SK-N-SH treated with all-trans-retinoic acid at 6 μM for 48 hours (cell line): ENCODE results near the gene RPA3.

ENCODE experiments used
- ATAC-seq: fragments of 200-7000 bp; cut with Tn5 transposase; 3 replicates; pipeline ENCODE4 v1.9.1; 2020; ENCODE audit warnings: mild to moderate bottlenecking, moderate library complexity
- ARNTL ChIP-seq: fragments of 450-650 bp; formaldehyde crosslinking; IDR thresholded peaks from 2 replicates; pipeline ENCODE4 v1.5.0; 2020; ENCODE audit warnings: low read depth, mild to moderate bottlenecking, moderate library complexity, borderline replicate concordance
- BACH2 ChIP-seq: fragments of 250-450 bp; sonication (Bioruptor Pico); IDR thresholded peaks from 2 replicates; pipeline ENCODE4 v1.9.0; 2021; ENCODE audit warnings: mild to moderate bottlenecking, borderline replicate concordance
- CREB5 ChIP-seq: fragments of 250-450 bp; sonication (Bioruptor Pico); IDR thresholded peaks from 2 replicates; pipeline ENCODE4 v1.5.1; 2020; ENCODE audit warnings: low read depth, mild to moderate bottlenecking, moderate library complexity
- CSDC2 ChIP-seq: fragments of 250-450 bp; sonication (Bioruptor Pico); IDR thresholded peaks from 2 replicates; pipeline ENCODE4 v1.5.0; 2020; ENCODE audit warnings: mild to moderate bottlenecking, moderate library complexity
- CSRNP3 ChIP-seq: fragments of 250-450 bp; sonication (Bioruptor Pico); IDR thresholded peaks from 2 replicates; pipeline ENCODE4 v1.5.1; 2021; ENCODE audit warnings: mild to moderate bottlenecking, moderate library complexity
- ESRRG ChIP-seq: fragments of 250-450 bp; sonication (Bioruptor Pico); IDR thresholded peaks from 2 replicates; pipeline ENCODE4 v1.6.1; 2021; ENCODE audit warnings: mild to moderate bottlenecking
- GLIS3 ChIP-seq: fragments of 250-450 bp; sonication (Bioruptor Pico); IDR thresholded peaks from 2 replicates; pipeline ENCODE4 v1.5.0; 2020; ENCODE audit warnings: mild to moderate bottlenecking, moderate library complexity
- ISL1 ChIP-seq: fragments of 250-450 bp; sonication (Bioruptor Pico); IDR thresholded peaks from 2 replicates; pipeline ENCODE4 v2.1.2; 2022; ENCODE audit warnings: mild to moderate bottlenecking, moderate library complexity
- OSR1 ChIP-seq: fragments of 250-450 bp; sonication (Bioruptor Pico); IDR thresholded peaks from 2 replicates; pipeline ENCODE4 v1.8.0; 2022; ENCODE audit warnings: moderate library complexity, mild to moderate bottlenecking, inconsistent platforms
- PATZ1 ChIP-seq: fragments of 250-450 bp; sonication (Bioruptor Pico); IDR thresholded peaks from 2 replicates; pipeline ENCODE4 v1.8.0; 2020; ENCODE audit warnings: mild to moderate bottlenecking, moderate library complexity, borderline replicate concordance
- POU6F1 ChIP-seq: fragments of 250-450 bp; sonication (Bioruptor Pico); IDR thresholded peaks from 2 replicates; pipeline ENCODE4 v1.8.0; 2021; ENCODE audit warnings: low read depth, mild to moderate bottlenecking, moderate library complexity, borderline replicate concordance
- PPARA ChIP-seq: fragments of 250-450 bp; sonication (Bioruptor Pico); IDR thresholded peaks from 2 replicates; pipeline ENCODE4 v1.5.0; 2020; ENCODE audit warnings: mild to moderate bottlenecking, borderline replicate concordance
- RARB ChIP-seq: fragments of 250-450 bp; sonication (Bioruptor Pico); IDR thresholded peaks from 2 replicates; pipeline ENCODE4 v1.8.0; 2021; ENCODE audit warnings: mild to moderate bottlenecking, moderate library complexity
- SNAI2 ChIP-seq: fragments of 250-450 bp; sonication (Bioruptor Pico); IDR thresholded peaks from 2 replicates; pipeline ENCODE4 v1.5.0; 2020; ENCODE audit warnings: mild to moderate bottlenecking, moderate library complexity
- TCF4 ChIP-seq: fragments of 250-450 bp; sonication (Bioruptor Pico); IDR thresholded peaks from 2 replicates; pipeline ENCODE4 v1.8.0; 2021; ENCODE audit warnings: mild to moderate bottlenecking, moderate library complexity, borderline replicate concordance
- TOX ChIP-seq: fragments of 250-450 bp; sonication (Bioruptor Pico); IDR thresholded peaks from 2 replicates; pipeline ENCODE4 v1.8.0; 2021; ENCODE audit warnings: mild to moderate bottlenecking, moderate library complexity, borderline replicate concordance
- TSHZ2 ChIP-seq: fragments of 250-450 bp; sonication (Bioruptor Pico); IDR thresholded peaks from 2 replicates; pipeline ENCODE4 v1.5.0; 2020; ENCODE audit warnings: mild to moderate bottlenecking, moderate library complexity
- ZC3H10 ChIP-seq: fragments of 250-450 bp; sonication (Bioruptor Pico); IDR thresholded peaks from 2 replicates; pipeline ENCODE4 v1.5.1; 2021; ENCODE audit warnings: mild to moderate bottlenecking, moderate library complexity
- ZFP3 ChIP-seq: fragments of 250-450 bp; sonication (Bioruptor Pico); IDR thresholded peaks from 2 replicates; pipeline ENCODE4 v1.5.0; 2020; ENCODE audit warnings: mild to moderate bottlenecking, moderate library complexity
- ZFP30 ChIP-seq: fragments of 450-650 bp; formaldehyde crosslinking; IDR thresholded peaks from 2 replicates; pipeline ENCODE4 v1.5.0; 2022; ENCODE audit warnings: mild to moderate bottlenecking, moderate library complexity
- ZNF565 ChIP-seq: fragments of 450-650 bp; formaldehyde crosslinking; conservative IDR thresholded peaks from 2 replicates; pipeline ENCODE4 v1.5.0; 2020; ENCODE audit warnings: low read depth, mild to moderate bottlenecking, moderate library complexity
- ZNF8 ChIP-seq: fragments of 450-650 bp; formaldehyde crosslinking; IDR thresholded peaks from 2 replicates; pipeline ENCODE4 v1.5.0; 2020; ENCODE audit warnings: mild to moderate bottlenecking, moderate library complexity

The RPA3 gene

GRCh38 chr7:7720193-7720592 lies 1.8 kb upstream of the RPA3 start:
- no peak for TF ChIP-seq CSDC2 (CRISPR knock-in tag)
- no peak for TF ChIP-seq PATZ1 (CRISPR knock-in tag)
- TF ChIP-seq CSRNP3 (CRISPR knock-in tag), result no peak
- no peak for TF ChIP-seq TSHZ2 (CRISPR knock-in tag)
- no peak for TF ChIP-seq ZNF565
- TF ChIP-seq ISL1 (CRISPR knock-in tag), result no peak
- TF ChIP-seq ZC3H10, result no peak
- no peak for TF ChIP-seq ZFP3 (CRISPR knock-in tag)
- TF ChIP-seq OSR1 (CRISPR knock-in tag), result no peak
- TF ChIP-seq POU6F1 (CRISPR knock-in tag), result no peak
- no peak for TF ChIP-seq RARB (CRISPR knock-in tag)
- no peak for TF ChIP-seq TOX (CRISPR knock-in tag)
- TF ChIP-seq SNAI2 (CRISPR knock-in tag), result no peak
- TF ChIP-seq PPARA (CRISPR knock-in tag), result no peak
- no peak for TF ChIP-seq ESRRG (CRISPR knock-in tag)
- no peak for TF ChIP-seq ARNTL (CRISPR knock-in tag)
- TF ChIP-seq GLIS3 (CRISPR knock-in tag), result no peak
- no peak for TF ChIP-seq TCF4 (CRISPR knock-in tag)
- TF ChIP-seq CREB5 (CRISPR knock-in tag), result no peak
- no peak for TF ChIP-seq ZFP30 (CRISPR knock-in tag)
- no peak; the same call in 2 of the 3 replicates for ATAC-seq

GRCh38 chr7:7719236-7719635 lies 829 bp upstream of the RPA3 start:
- ATAC-seq, result peak; percentile 97
- TF ChIP-seq GLIS3 (CRISPR knock-in tag), result no peak
- TF ChIP-seq CREB5 (CRISPR knock-in tag), result no peak
- TF ChIP-seq CSDC2 (CRISPR knock-in tag), result no peak
- TF ChIP-seq PPARA (CRISPR knock-in tag), result no peak
- TF ChIP-seq ISL1 (CRISPR knock-in tag), result peak; percentile 10; the same call in 1 of the 2 replicates
- TF ChIP-seq ZFP30 (CRISPR knock-in tag), result no peak
- TF ChIP-seq SNAI2 (CRISPR knock-in tag), result no peak
- no peak for TF ChIP-seq CSRNP3 (CRISPR knock-in tag)
- TF ChIP-seq RARB (CRISPR knock-in tag), result no peak
- TF ChIP-seq ARNTL (CRISPR knock-in tag), result no peak
- TF ChIP-seq POU6F1 (CRISPR knock-in tag), result no peak
- no peak for TF ChIP-seq BACH2 (CRISPR knock-in tag)
- TF ChIP-seq ZNF8, result 0 out of 2 replicates have a peak, but pooled peaks have one; percentile 17
- no peak for TF ChIP-seq ZNF565
